HepG2 (cell line): ENCODE measurements around the gene DOCK1. TPM values are rescaled to one million over a fixed set of nuclear protein-coding genes. Genes with fewer than 3 reads are reported as not detected.

Experiments
- ATAC-seq: fragments of 200-7000 bp; cut with Tn5 transposase; 3 replicates; pipeline ENCODE4 v1.9.1; 2020; ENCODE audit warnings: mild to moderate bottlenecking, moderate library complexity
- BruUV-seq: library from RNA; stranded (reverse); fragments of 400-500 nt; replicated peaks from 2 replicates; lab custom pipeline; 2021; lab: Mats Ljungman, UMichigan
- CTCF ChIA-PET: fragments of 300-600 bp; formaldehyde crosslinking; extraction: SDS; loops from one replicate; lab custom pipeline; 2021; ENCODE audit warnings: low total read pairs, inconsistent platforms, low intra/inter-chr PET ratio; lab: Yijun Ruan, JAX
- POLR2A ChIA-PET: fragments of 350-600 bp; sonication (Branson Sonifier 250); formaldehyde crosslinking; loops from one replicate; lab custom pipeline; 2020; ENCODE audit warnings: antibody characterized with exemption, inconsistent platforms; lab: Yijun Ruan, JAX
- DNase-seq: peaks from one replicate; pipeline ENCODE4 v3.0.0-alpha.2; 2015; ENCODE audit warnings: low spot score
- FAIRE-seq: peaks from 3 replicates; lab custom pipeline; 2011; peaks lifted over from hg19 to GRCh38; lab: Jason Lieb, UNC
- H2AFZ ChIP-seq: one replicate; pipeline ENCODE4 v1.6.1; 2011; ENCODE audit warnings: low read length, inconsistent platforms
- H3K27ac ChIP-seq: fragments of 300-600 bp; 3 replicates; pipeline ENCODE4 v1.8.0; 2011; ENCODE audit warnings: mixed run types, mild to moderate bottlenecking, mixed read lengths, low read length, inconsistent platforms; ENCODE audit not compliant: insufficient read depth; ENCODE audit errors: extremely low read length
- H3K27me3 ChIP-seq, 2 experiments: fragments of 200-600 bp in 1 of 2; 2 replicates in 1 of 2; 3 replicates in 1 of 2; pipeline versions ENCODE4 v1.6.0 to v1.8.0; 2011; ENCODE audit warnings: low read length in 2 of 2, mild to moderate bottlenecking in 2 of 2, moderate library complexity in 2 of 2, inconsistent platforms in 1 of 2; ENCODE audit not compliant: insufficient read depth in 2 of 2, control insufficient read depth in 1 of 2
- H3K36me3 ChIP-seq, 2 experiments: fragments of 200-600 bp in 1 of 2; replicated peaks in 1 of 2; 2 replicates in 1 of 2; 3 replicates in 1 of 2; pipeline versions ENCODE4 v1.5.1 to v1.8.0; 2011; ENCODE audit warnings: low read length in 2 of 2, inconsistent platforms in 1 of 2; ENCODE audit not compliant: insufficient read depth in 2 of 2, control insufficient read depth in 1 of 2
- H3K4me1 ChIP-seq: 2 replicates; pipeline ENCODE4 v1.5.1; 2012; ENCODE audit warnings: low read length, inconsistent platforms; ENCODE audit not compliant: insufficient read depth
- H3K4me2 ChIP-seq: 2 replicates; pipeline ENCODE4 v1.6.0; 2011; ENCODE audit warnings: low read depth, low read length, inconsistent platforms
- H3K4me3 ChIP-seq, 3 experiments: fragments of 200-600 bp in 1 of 3; sonication (generic), shearing (Covaris generic) in 1 of 3; replicated peaks in 1 of 3; 2 replicates each; pipeline ENCODE4 v1.5.1; 2011 to 2016; ENCODE audit warnings: low read length in 3 of 3, inconsistent platforms in 2 of 3, low read depth in 2 of 3, mild to moderate bottlenecking in 2 of 3, control low read depth in 1 of 3, mixed read lengths in 1 of 3; ENCODE audit not compliant: insufficient read depth in 1 of 3
- H3K79me2 ChIP-seq: one replicate; pipeline ENCODE4 v1.6.1; 2011; ENCODE audit warnings: low read length, inconsistent platforms; ENCODE audit not compliant: insufficient read depth
- H3K9ac ChIP-seq: 2 replicates; pipeline ENCODE4 v1.6.0; 2011; ENCODE audit warnings: mild to moderate bottlenecking, low read depth, low read length, inconsistent platforms; ENCODE audit not compliant: insufficient read depth
- H3K9me3 ChIP-seq: 2 replicates; pipeline ENCODE4 v1.5.1; 2012; ENCODE audit warnings: mild to moderate bottlenecking, low read length
- H4K20me1 ChIP-seq: 2 replicates; pipeline ENCODE4 v1.6.0; 2011; ENCODE audit warnings: inconsistent platforms, mild to moderate bottlenecking, low read length, moderate library complexity; ENCODE audit not compliant: insufficient read depth
- ARID3A ChIP-seq: IDR thresholded peaks from 2 replicates; pipeline ENCODE4 v1.6.1; 2012; ENCODE audit warnings: low read depth, low read length, improper control_type of control experiment
- ARID4A ChIP-seq: sonication (generic); formaldehyde crosslinking; IDR thresholded peaks from 2 replicates; pipeline ENCODE4 v1.5.0; 2020; ENCODE audit warnings: mild to moderate bottlenecking, missing genetic modification reagents, borderline replicate concordance
- CBX5 ChIP-seq: sonication (generic); formaldehyde crosslinking; IDR thresholded peaks from 2 replicates; pipeline ENCODE4 v1.4.0; 2020; ENCODE audit warnings: missing genetic modification reagents, borderline replicate concordance
- DRAP1 ChIP-seq: IDR thresholded peaks from 2 replicates; pipeline ENCODE4 v1.6.1; 2016; ENCODE audit warnings: missing genetic modification reagents, missing compliant biosample characterization
- ELF4 ChIP-seq: sonication (generic); formaldehyde crosslinking; IDR thresholded peaks from 2 replicates; pipeline ENCODE4 v1.5.0; 2020; ENCODE audit warnings: missing genetic modification reagents, mild to moderate bottlenecking, moderate library complexity, borderline replicate concordance
- GATAD1 ChIP-seq: IDR thresholded peaks from 2 replicates; pipeline ENCODE4 v1.6.1; 2016; ENCODE audit warnings: missing genetic modification reagents, missing compliant biosample characterization
- KAT7 ChIP-seq: IDR thresholded peaks from 2 replicates; pipeline ENCODE4 v1.6.1; 2018; ENCODE audit warnings: borderline replicate concordance, missing compliant biosample characterization
- MAZ ChIP-seq, 2 experiments: sonication (generic) in 1 of 2; formaldehyde crosslinking in 1 of 2; IDR thresholded peaks; 2 replicates each; pipeline versions ENCODE4 v1.5.0 to v1.6.1; 2012 to 2020; ENCODE audit warnings: low read depth in 2 of 2, mild to moderate bottlenecking in 2 of 2, borderline replicate concordance in 1 of 2, improper control_type of control experiment in 1 of 2, low read length in 1 of 2, missing genetic modification reagents in 1 of 2, moderate library complexity in 1 of 2
- NONO ChIP-seq, 2 experiments: fragments of 450-650 bp in 1 of 2; sonication (generic) in 1 of 2; formaldehyde crosslinking in 1 of 2; IDR thresholded peaks in 1 of 2; conservative IDR thresholded peaks in 1 of 2; 2 replicates each; pipeline versions ENCODE4 v1.6.1 to v1.8.0; 2017 to 2022; ENCODE audit warnings: mild to moderate bottlenecking in 1 of 2, missing genetic modification reagents in 1 of 2, moderate library complexity in 1 of 2
- RXRB ChIP-seq: IDR thresholded peaks from 2 replicates; pipeline ENCODE4 v1.6.1; 2016; ENCODE audit warnings: borderline replicate concordance, missing genetic modification reagents, missing compliant biosample characterization
- SP1 ChIP-seq, 2 experiments: fragments of 450-650 bp in 1 of 2; sonication (generic) in 1 of 2; formaldehyde crosslinking in 1 of 2; IDR thresholded peaks; 2 replicates each; pipeline versions ENCODE4 v1.4.0 to v1.6.1; 2016 to 2020; ENCODE audit warnings: missing genetic modification reagents in 1 of 2
- SP4 ChIP-seq: sonication (generic); formaldehyde crosslinking; IDR thresholded peaks from 2 replicates; pipeline ENCODE4 v1.8.1; 2023; ENCODE audit warnings: mild to moderate bottlenecking, missing genetic modification reagents
- ZBTB42 ChIP-seq: sonication (generic); formaldehyde crosslinking; IDR thresholded peaks from 2 replicates; pipeline ENCODE4 v1.5.0; 2020; ENCODE audit warnings: mild to moderate bottlenecking, missing genetic modification reagents
- ZNF235 ChIP-seq: sonication (generic); formaldehyde crosslinking; IDR thresholded peaks from 2 replicates; pipeline ENCODE4 v1.8.1; 2023; ENCODE audit warnings: mild to moderate bottlenecking, missing genetic modification reagents, borderline replicate concordance
- ZNF652 ChIP-seq: IDR thresholded peaks from 2 replicates; pipeline ENCODE4 v1.6.1; 2016; ENCODE audit warnings: low read depth, borderline replicate concordance
- ZNF777 ChIP-seq: sonication (generic); formaldehyde crosslinking; IDR thresholded peaks from 2 replicates; pipeline ENCODE4 v1.4.0; 2020; ENCODE audit warnings: missing genetic modification reagents
- WGBS: methylation state at CpG from one replicate; pipeline ENCODE4 v1.1.6; 2017; ENCODE audit warnings: low lambda C conversion rate; 5-methylcytosine and 5-hydroxymethylcytosine counted together
- in situ Hi-C: cut with HindIII; loops from 2 replicates; pipeline ENCODE4 v1.10.0; 2017; ENCODE audit warnings: low pct_unique_long_range_greater_than_20kb; ENCODE audit not compliant: extremely low pct_ligation_motif_present
- intact Hi-C: fragments of 100-400 bp; cut with micrococcal nuclease; formaldehyde crosslinking; loops from one replicate; pipeline ENCODE4 v1.10.0; 2022; ENCODE audit not compliant: unreplicated experiment
- polyA plus RNA-seq, 8 experiments: library from polyadenylated mRNA; depleted of rRNA in 3 of 8; stranded (reverse) in 7 of 8; unstranded in 1 of 8; fragments of >200 nt; fragmentation: Illumina TruSeq in 4 of 8; extraction: Trizol in 4 of 8; gene quantifications; 2 replicates each; pipeline versions ENCODE4 v1.2.1 to v1.2.3, GENCODE V29; 2011 to 2016; ENCODE audit warnings: low read depth in 4 of 8, missing spikeins in 1 of 8, mixed read lengths in 1 of 8; ENCODE audit not compliant: insufficient read depth in 1 of 8
- total RNA-seq, 5 experiments: library from RNA; depleted of rRNA; stranded (reverse); fragments of >200 nt; fragmentation: Illumina TruSeq; extraction: Trizol; gene quantifications; 2 replicates each; pipeline ENCODE4 v1.2.3, GENCODE V29; 2016; ENCODE audit warnings: low read depth in 1 of 5

The DOCK1 gene
- total and polyA plus RNA-seq, 2 of the 13 experiments (the other 11 are each of a cell fraction or from before 2014, with no cell fraction given): 8.3 to 25.5 TPM

DNA sequence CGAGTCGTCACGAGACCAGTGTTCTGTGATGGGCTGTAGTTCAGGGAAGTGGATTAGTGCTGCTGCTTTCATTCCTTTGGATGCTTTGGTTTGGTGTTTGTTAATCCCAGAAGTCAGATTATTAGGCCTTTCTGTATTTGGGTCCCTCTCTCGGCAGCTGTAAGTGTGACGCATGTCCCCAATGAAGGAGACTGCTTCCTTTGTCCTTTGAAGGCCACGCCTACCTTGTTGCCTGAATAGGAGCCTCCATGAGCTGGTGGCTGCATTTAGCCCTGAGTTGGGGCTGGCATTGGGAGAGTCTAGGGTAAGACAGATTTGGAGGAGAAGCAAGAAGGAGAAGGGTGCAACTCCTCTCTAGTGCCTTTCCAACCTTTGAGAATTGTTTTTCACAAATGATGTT lies 34.5 kb downstream of the DOCK1 start:
- ATAC-seq: no peak
- Histone ChIP-seq H3K36me3 (no peaks in the 10 kb centered on the region), H2AFZ (no peak overlapping the region), H3K4me3 (no peak overlapping the region), H3K9me3 (no peaks in the 10 kb centered on the region), H3K79me2 (peaks cover 29% of the 10 kb centered on the region), H4K20me1 (peaks cover 11% of the 10 kb centered on the region; the same call in 1 of the 2 replicates), H3K4me1 (peaks cover 23% of the 10 kb centered on the region), H3K9ac (no peak overlapping the region), H3K27me3 (no peaks in the 10 kb centered on the region), H3K27ac (no peak overlapping the region), H3K4me2 (no peak overlapping the region)
- CTCF ChIA-PET: no interaction called here
- no TSS peak for BruUV-seq
- DNase-seq: no peak
- FAIRE-seq: no peak
- POLR2A ChIA-PET: no interaction called here
- intact Hi-C loops (no loop called here), in situ Hi-C loops (no loop called here)
- 94% methylated on average over 6 of the region's 6 CpGs for WGBS
- TF ChIP-seq DRAP1 (CRISPR knock-in tag): no peak
- TF ChIP-seq ELF4 (CRISPR knock-in tag): no peak
- TF ChIP-seq ZNF235: no peak
- no peak for TF ChIP-seq MAZ (IDR thresholded peaks at IDR 0.05; ENCODE audit: borderline replicate concordance, low read depth, low read length)
- no peak for TF ChIP-seq MAZ (CRISPR knock-in tag; IDR thresholded peaks at IDR 0.05; ENCODE audit: low read depth)
- TF ChIP-seq ZNF777 (CRISPR knock-in tag): no peak
- no peak for TF ChIP-seq SP4 (CRISPR knock-in tag)
- TF ChIP-seq CBX5 (CRISPR knock-in tag): no peak
- TF ChIP-seq GATAD1 (CRISPR knock-in tag): no peak
- TF ChIP-seq RXRB (CRISPR knock-in tag): no peak
- TF ChIP-seq SP1 (IDR thresholded peaks at IDR 0.05): no peak
- TF ChIP-seq SP1 (CRISPR knock-in tag; IDR thresholded peaks at IDR 0.05): no peak
- TF ChIP-seq ARID3A: no peak
- TF ChIP-seq ARID4A (CRISPR knock-in tag): no peak
- no peak for TF ChIP-seq KAT7 (CRISPR knock-in tag)
- no peak for TF ChIP-seq ZNF652
- no peak for TF ChIP-seq NONO (IDR thresholded peaks at IDR 0.05)
- no peak for TF ChIP-seq NONO (CRISPR knock-in tag; conservative IDR thresholded peaks at IDR 0.05)
- no peak for TF ChIP-seq ZBTB42
